ENCODE results near the gene RAB32. TPM values are rescaled to one million over a fixed set of nuclear protein-coding genes. Genes with fewer than 3 reads are reported as not detected.

Gene RAB32
- total RNA-seq, 1 experiment from 2014 or later = 4.7 TPM

GRCh38 chr6:146503096-146503495, 40.5 kb upstream of the RAB32 start:
- Histone ChIP-seq H3K4ac (ENCODE audit: low read depth, low read length) (no peak overlapping the region), H2BK120ac (ENCODE audit: low read depth, low read length, poor library complexity, severe bottlenecking) (no peak overlapping the region), H3K27ac (ENCODE audit: insufficient read length, low read depth, low read length) (no peak overlapping the region), H3K23ac (ENCODE audit: insufficient read length, low read depth, low read length) (no peak overlapping the region), H3T11ph (ENCODE audit: low read length) (no peak overlapping the region), H3K9ac (ENCODE audit: extremely low read depth, insufficient read length, low read length) (no peak overlapping the region), H3K9me3 (ENCODE audit: control insufficient read depth, low read depth, low read length) (no peaks in the 10 kb centered on the region), H3K14ac (ENCODE audit: insufficient read depth, low read length) (no peak overlapping the region), H4K5ac (ENCODE audit: insufficient read length, low read depth, low read length) (no peak overlapping the region), H3K18ac (ENCODE audit: insufficient read length, low read depth, low read length) (no peak overlapping the region), H2BK5ac (ENCODE audit: insufficient read length, low read length) (no peak overlapping the region), H2BK20ac (ENCODE audit: low read depth, low read length, poor library complexity, severe bottlenecking) (no peak overlapping the region), H2AK5ac (ENCODE audit: insufficient read length, low read length) (no peak overlapping the region), H4K8ac (replicated peaks; ENCODE audit: insufficient read length, low read depth, low read length) (no peak overlapping the region), H2AFZ (ENCODE audit: low read length) (no peak overlapping the region), H3K4me1 (ENCODE audit: insufficient read depth, low read length) (no peaks in the 10 kb centered on the region; the same call in 1 of the 2 replicates), H4K91ac (ENCODE audit: insufficient read length, low read depth, low read length) (no peak overlapping the region), H2BK15ac (ENCODE audit: low read depth, low read length) (no peak overlapping the region), H3K56ac (ENCODE audit: insufficient read length, low read depth, low read length) (no peak overlapping the region), H4K20me1 (ENCODE audit: control insufficient read depth, insufficient read depth, insufficient read length) (no peaks in the 10 kb centered on the region), H3K27me3 (ENCODE audit: insufficient read depth, low read length) (no peaks in the 10 kb centered on the region), H3K23me2 (ENCODE audit: insufficient read length, low read depth, low read length, poor library complexity, severe bottlenecking) (no peaks in the 10 kb centered on the region), H3K4me2 (ENCODE audit: insufficient read depth, insufficient read length, low read length) (no peak overlapping the region), H2BK12ac (ENCODE audit: insufficient read length, low read depth, low read length) (no peak overlapping the region), H3K79me1 (ENCODE audit: insufficient read depth, low read depth, low read length, poor library complexity, severe bottlenecking) (no peaks in the 10 kb centered on the region), H3K79me2 (ENCODE audit: insufficient read depth, low read length) (no peaks in the 10 kb centered on the region)
- DNase-seq = no peak
- no CpG with 5 or more reads among the region's 1 CpG for WGBS (ENCODE audit: extremely low coverage, insufficient read length, low lambda C conversion rate)
- no peaks in the 10 kb centered on the region; a peak in 1 of 7 replicates for H3K36me3 Mint-ChIP-seq (ENCODE audit: insufficient read depth in 1 of 3, low read depth in 3 of 3)
- H3K27ac Mint-ChIP-seq = no peak overlapping the region
- H3K9me3 Mint-ChIP-seq = peaks cover 0 to 3% of the 10 kb centered on the region in 2 experiments; a peak in 1 of 5 replicates
- H3K4me3 Mint-ChIP-seq = no peak overlapping the region
- TF ChIP-seq, protein P1, sequence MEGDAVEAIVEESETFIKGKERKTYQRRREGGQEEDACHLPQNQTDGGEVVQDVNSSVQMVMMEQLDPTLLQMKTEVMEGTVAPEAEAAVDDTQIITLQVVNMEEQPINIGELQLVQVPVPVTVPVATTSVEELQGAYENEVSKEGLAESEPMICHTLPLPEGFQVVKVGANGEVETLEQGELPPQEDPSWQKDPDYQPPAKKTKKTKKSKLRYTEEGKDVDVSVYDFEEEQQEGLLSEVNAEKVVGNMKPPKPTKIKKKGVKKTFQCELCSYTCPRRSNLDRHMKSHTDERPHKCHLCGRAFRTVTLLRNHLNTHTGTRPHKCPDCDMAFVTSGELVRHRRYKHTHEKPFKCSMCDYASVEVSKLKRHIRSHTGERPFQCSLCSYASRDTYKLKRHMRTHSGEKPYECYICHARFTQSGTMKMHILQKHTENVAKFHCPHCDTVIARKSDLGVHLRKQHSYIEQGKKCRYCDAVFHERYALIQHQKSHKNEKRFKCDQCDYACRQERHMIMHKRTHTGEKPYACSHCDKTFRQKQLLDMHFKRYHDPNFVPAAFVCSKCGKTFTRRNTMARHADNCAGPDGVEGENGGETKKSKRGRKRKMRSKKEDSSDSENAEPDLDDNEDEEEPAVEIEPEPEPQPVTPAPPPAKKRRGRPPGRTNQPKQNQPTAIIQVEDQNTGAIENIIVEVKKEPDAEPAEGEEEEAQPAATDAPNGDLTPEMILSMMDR (conservative IDR thresholded peaks at IDR 0.05) = no peak
- H3K27me3 Mint-ChIP-seq (ENCODE audit: low read depth) = no peaks in the 10 kb centered on the region; the same call in 1 of the 2 replicates
- no peaks in the 10 kb centered on the region for H3K4me1 Mint-ChIP-seq
